ENCODE results near the gene SLC25A4. TPM values are rescaled to one million over a fixed set of nuclear protein-coding genes. Genes with fewer than 3 reads are reported as not detected.

The SLC25A4 gene
- total and polyA plus RNA-seq, 2 of the 13 experiments (the other 11 are each of a cell fraction or from before 2014, with no cell fraction given): 30.3 to 42.1 TPM

GRCh38 chr4:185110375-185110823 lies 32.7 kb upstream of the SLC25A4 start:
- H3K9ac ChIP-seq (ENCODE audit: insufficient read depth, low read depth, low read length): no peak overlapping the region
- no peaks in the 10 kb centered on the region for H3K79me2 ChIP-seq (ENCODE audit: insufficient read depth, low read length)
- ATAC-seq (no peak), FAIRE-seq (no peak), DNase-seq (ENCODE audit: low spot score) (no peak)
- ChIA-PET POLR2A (no interaction called here), CTCF (ENCODE audit: low intra/inter-chr PET ratio, low total read pairs) (no interaction called here)
- no peaks in the 10 kb centered on the region for H3K36me3 ChIP-seq (replicated peaks in 1 of 2; ENCODE audit: control insufficient read depth in 1 of 2, insufficient read depth in 2 of 2, low read length in 2 of 2)
- no peak overlapping the region for H2AFZ ChIP-seq (ENCODE audit: low read length)
- intact Hi-C loops (cut with micrococcal nuclease; ENCODE audit: unreplicated experiment) (no loop called here), in situ Hi-C loops (cut with HindIII; ENCODE audit: extremely low pct_ligation_motif_present, low pct_unique_long_range_greater_than_20kb) (no loop called here)
- no peak overlapping the region for H3K4me3 ChIP-seq (replicated peaks in 1 of 3; ENCODE audit: insufficient read depth in 1 of 3, low read depth in 2 of 3, low read length in 3 of 3)
- H3K27me3 ChIP-seq (ENCODE audit: control insufficient read depth in 1 of 2, insufficient read depth in 2 of 2, low read length in 2 of 2): no peaks in the 10 kb centered on the region
- no TSS peak for BruUV-seq (replicated peaks)
- H3K4me2 ChIP-seq (ENCODE audit: low read depth, low read length): no peak overlapping the region
- no peaks in the 10 kb centered on the region for H3K9me3 ChIP-seq (ENCODE audit: low read length)
- peaks cover 15% of the 10 kb centered on the region for H3K4me1 ChIP-seq (ENCODE audit: insufficient read depth, low read length)
- WGBS (ENCODE audit: low lambda C conversion rate): 60% methylated on average over 11 of the region's 11 CpGs
- no peaks in the 10 kb centered on the region for H4K20me1 ChIP-seq (ENCODE audit: insufficient read depth, low read length)
- H3K27ac ChIP-seq (ENCODE audit: extremely low read length, insufficient read depth, low read length): no peak overlapping the region
- TF ChIP-seq CENPT (CRISPR knock-in tag; IDR thresholded peaks at IDR 0.05; ENCODE audit: low read depth) (no peak), MYNN (CRISPR knock-in tag; IDR thresholded peaks at IDR 0.05; ENCODE audit: low read depth) (no peak), PRMT3 (CRISPR knock-in tag; IDR thresholded peaks at IDR 0.05; ENCODE audit: borderline replicate concordance, low read depth) (no peak), MXI1 (IDR thresholded peaks at IDR 0.05; ENCODE audit: borderline replicate concordance, low read depth, low read length) (no peak), ZFY (CRISPR knock-in tag; IDR thresholded peaks at IDR 0.05) (no peak), MEF2D (CRISPR knock-in tag; IDR thresholded peaks at IDR 0.05) (no peak), ZNF260 (CRISPR knock-in tag; IDR thresholded peaks at IDR 0.05; ENCODE audit: borderline replicate concordance, low read depth) (no peak), ZNF180 (CRISPR knock-in tag; IDR thresholded peaks at IDR 0.05; ENCODE audit: borderline replicate concordance, low read depth) (no peak), CBX2 (IDR thresholded peaks at IDR 0.05; ENCODE audit: low read depth, low read length) (no peak), CBX2 (CRISPR knock-in tag; IDR thresholded peaks at IDR 0.05; ENCODE audit: low read depth) (no peak), ZBTB7B (CRISPR knock-in tag; IDR thresholded peaks at IDR 0.05) (no peak), SIX1 (CRISPR knock-in tag; IDR thresholded peaks at IDR 0.05; ENCODE audit: borderline replicate concordance) (no peak), ERF (CRISPR knock-in tag; IDR thresholded peaks at IDR 0.05) (no peak), SOX13 (IDR thresholded peaks at IDR 0.05) (no peak), SOX13 (CRISPR knock-in tag; conservative IDR thresholded peaks at IDR 0.05 in 1 of 2, IDR thresholded peaks at IDR 0.05 in 1 of 2) (no peak)
- TF ChIP-seq, protein P1, sequence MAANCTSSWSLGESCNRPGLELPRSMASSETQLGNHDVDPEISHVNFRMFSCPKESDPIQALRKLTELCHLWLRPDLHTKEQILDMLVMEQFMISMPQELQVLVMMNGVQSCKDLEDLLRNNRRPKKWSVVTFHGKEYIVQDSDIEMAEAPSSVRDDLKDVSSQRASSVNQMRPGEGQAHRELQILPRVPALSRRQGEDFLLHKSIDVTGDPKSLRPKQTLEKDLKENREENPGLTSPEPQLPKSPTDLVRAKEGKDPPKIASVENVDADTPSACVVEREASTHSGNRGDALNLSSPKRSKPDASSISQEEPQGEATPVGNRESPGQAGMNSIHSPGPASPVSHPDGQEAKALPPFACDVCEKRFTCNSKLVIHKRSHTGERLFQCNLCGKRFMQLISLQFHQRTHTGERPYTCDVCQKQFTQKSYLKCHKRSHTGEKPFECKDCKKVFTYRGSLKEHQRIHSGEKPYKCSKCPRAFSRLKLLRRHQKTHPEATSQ (CRISPR knock-in tag; IDR thresholded peaks at IDR 0.05; ENCODE audit: borderline replicate concordance): no peak
